SIG-M5 treated with dmso at 0.1 percent for 504 hours (cell line): ENCODE data around the gene OR7A17.
A peak's percentile ranks its signal among the peaks of the same experiment; 100 is the strongest.

Experiments used
- DNase-seq: peaks from one replicate; lab custom pipeline; 2025; ENCODE audit not compliant: unreplicated experiment; lab: John Stamatoyannopoulos, UW

OR7A17 gene

GRCh38 chr19:14886032-14886431 lies at the start of gene OR7A17:
TSS of gene OR7A17 (minus strand) at chr19:14886132. CDS start at chr19:14881355, 4,777 bp downstream.
- no peak for DNase-seq

DNA sequence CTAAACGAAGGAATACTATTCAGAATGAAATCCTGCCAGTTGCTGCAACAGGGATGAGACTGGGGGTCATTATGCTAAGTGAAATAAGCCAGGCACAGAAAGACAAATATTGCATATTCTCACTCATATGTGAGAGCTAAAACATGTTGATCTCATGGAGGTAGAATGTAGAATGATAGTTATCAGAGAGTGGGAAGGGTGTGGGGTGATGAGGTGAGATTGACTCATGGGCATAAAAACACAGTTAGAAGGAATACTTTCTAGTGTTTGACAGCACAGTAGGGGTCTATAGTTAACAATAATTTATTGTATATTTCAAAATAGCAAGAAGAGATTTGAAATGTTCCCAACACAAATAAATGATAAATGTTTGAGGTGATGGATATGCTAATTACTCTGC lies 47.6 kb upstream of the OR7A17 start:
- no peak for DNase-seq

DNA sequence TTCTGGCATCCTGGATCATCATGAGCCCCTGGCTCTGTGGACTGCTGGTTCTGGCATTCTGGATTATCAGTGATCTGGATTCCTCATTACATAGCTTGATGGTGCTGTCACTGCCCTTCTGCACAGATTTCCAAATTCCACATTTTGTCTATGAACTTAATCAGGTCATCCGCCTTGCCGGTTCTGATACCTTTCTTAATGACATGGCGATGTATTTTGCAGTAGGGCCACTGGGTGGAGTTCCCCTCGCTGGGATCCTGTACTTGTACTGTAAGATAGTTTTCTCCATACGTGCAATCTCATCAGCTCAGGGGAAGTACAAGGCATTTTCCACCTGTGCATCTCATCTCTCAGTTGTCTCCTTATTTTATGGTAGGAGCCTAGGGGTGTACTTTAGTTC lies 30.9 kb upstream of the OR7A17 start:
- no peak for DNase-seq

DNA sequence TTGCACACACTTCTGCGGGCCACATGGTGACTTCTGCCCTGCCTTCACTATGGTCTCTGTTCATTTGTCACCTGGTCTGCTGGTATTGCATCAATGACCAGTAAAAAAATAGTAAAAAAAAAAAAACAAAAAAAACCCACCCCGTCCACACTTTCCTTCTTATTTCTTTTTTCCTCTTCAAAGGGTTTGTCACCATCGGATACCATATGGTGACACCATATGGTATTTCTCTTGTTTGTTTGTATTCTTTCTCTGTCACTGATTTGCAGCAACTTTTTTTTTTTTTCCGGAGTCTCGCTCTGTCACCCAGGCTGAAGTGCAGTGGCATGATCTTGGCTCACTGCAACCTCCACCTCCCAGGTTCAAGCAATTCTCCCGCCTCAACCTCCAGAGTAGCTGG lies 29.2 kb upstream of the OR7A17 start:
- DNase-seq, result no peak

- no peak for DNase-seq
Observed at GRCh38 chr19:14906711-14907110, 20.8 kb upstream of the OR7A17 start.

GRCh38 chr19:14901675-14902260 lies 15.8 kb upstream of the OR7A17 start:
- DNase-seq, result no peak

GRCh38 chr19:14890643-14891379 lies 4.9 kb upstream of the OR7A17 start:
- no peak for DNase-seq

- DNase-seq, result no peak
Observed at GRCh38 chr19:14889994-14890642, 4.2 kb upstream of the OR7A17 start.

DNA sequence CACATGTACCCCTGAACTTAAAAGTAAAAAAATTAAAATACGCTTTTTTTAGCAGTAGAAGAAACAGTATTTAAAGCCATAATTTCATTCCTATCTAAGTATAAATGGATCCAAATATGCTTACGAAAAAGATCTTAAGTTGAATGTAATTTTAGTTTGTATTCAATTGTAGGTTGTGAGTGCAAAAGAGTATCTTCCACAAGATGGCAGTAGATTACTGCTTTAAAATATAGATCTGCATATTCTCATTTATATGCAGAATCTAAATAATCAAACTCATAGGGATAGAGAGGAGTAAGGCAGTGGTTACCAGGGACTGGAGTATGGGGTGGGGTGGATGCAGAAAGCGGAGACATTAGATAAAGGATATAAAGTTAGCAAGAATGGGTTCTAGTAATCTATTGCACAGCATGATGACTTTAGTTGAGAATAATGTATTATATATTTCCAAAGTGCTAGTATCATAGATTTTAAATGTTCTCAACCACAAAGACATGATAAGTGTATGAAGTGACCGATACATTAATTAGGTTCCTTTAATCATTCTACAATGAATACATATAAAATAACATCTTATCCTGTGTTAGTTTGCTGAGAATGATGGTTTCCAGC lies 14.2 kb downstream of the OR7A17 start:
- DNase-seq, result peak; percentile 27

GRCh38 chr19:14868497-14868896 lies 17.4 kb downstream of the OR7A17 start:
- DNase-seq, result no peak

- no peak for DNase-seq
Observed at GRCh38 chr19:14848822-14849221, 37.1 kb downstream of the OR7A17 start, which contains the start of gene OR7A10. TSS of gene OR7A10 (minus strand) at chr19:14848922. CDS start at chr19:14841877, 7,045 bp downstream.

DNA sequence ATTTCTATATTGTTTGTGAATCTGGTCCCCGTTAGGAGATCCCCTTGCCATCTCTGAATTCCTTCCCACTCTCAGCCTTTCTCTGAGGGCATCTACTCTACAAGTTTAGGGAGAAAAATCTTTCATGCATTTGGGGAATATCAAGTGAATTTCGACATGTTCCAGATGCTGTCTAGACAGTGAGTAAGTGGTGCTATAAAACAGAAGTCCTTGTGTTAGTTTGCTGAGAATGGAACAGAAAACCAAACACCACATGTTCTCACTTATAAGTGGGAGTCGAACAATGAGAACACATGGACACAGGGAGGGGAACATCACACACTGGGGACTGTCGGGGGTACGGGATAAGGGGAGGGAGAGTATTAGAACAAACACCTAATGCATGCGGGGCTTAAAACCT lies 42.4 kb downstream of the OR7A17 start:
- DNase-seq, result no peak

GRCh38 chr19:14843169-14843568 lies 42.8 kb downstream of the OR7A17 start:
- no peak for DNase-seq

GRCh38 chr19:14840206-14840605 lies 45.7 kb downstream of the OR7A17 start:
- DNase-seq, result no peak

GRCh38 chr19:14837391-14837790 lies 48.5 kb downstream of the OR7A17 start:
- DNase-seq, result no peak

DNA sequence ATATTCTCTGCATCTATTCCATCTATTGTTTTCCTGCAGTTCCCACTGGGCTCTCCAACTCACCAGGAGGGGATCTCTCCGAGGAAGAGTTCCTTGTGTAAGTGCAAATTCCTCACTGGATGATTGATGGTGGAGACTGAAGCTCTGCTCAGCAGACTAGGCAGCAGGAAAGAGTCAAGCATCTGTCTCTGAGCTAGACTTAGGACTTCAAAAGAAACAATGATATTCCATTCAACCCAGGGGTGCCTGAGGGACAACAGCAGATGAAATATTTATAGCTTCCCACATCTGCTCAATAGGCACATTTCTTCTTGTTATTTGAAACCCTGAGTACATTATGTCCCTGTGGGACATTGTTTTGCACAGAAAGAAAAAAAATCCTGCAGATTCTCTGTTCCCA lies 50.9 kb downstream of the OR7A17 start, which contains the start of the genes OR7A5 and OR7C1:
Gene OR7A5, minus strand, starts transcription at position 175 of the 400 bp plus-strand sequence. CDS start 6,944 bp downstream, outside the sequence.
Gene OR7C1, minus strand, starts transcription at position 175 of the 400 bp plus-strand sequence. CDS start 35,049 bp downstream, outside the sequence.
- no peak for DNase-seq

- DNase-seq, result no peak
Observed at GRCh38 chr19:14830702-14831101, 55.2 kb downstream of the OR7A17 start.
